Hematopoietic multipotent progenitor cell treated with erythropoietin and hydrocortisone succinate and interleukin-3 and kit ligand, for 6 days (in vitro differentiated cells): ENCODE measurements around the gene SCN4B.

Experiments
- DNase-seq: peaks from one replicate; pipeline ENCODE4 v3.0.0-alpha.2; 2015

The SCN4B gene

GRCh38 chr11:118149493-118149892 lies 3.1 kb downstream of the SCN4B start:
- no peak for DNase-seq

GRCh38 chr11:118148856-118149255 lies 3.8 kb downstream of the SCN4B start:
- DNase-seq = no peak

- no peak for DNase-seq
Measured at GRCh38 chr11:118148240-118148639, 4.4 kb downstream of the SCN4B start.

DNA sequence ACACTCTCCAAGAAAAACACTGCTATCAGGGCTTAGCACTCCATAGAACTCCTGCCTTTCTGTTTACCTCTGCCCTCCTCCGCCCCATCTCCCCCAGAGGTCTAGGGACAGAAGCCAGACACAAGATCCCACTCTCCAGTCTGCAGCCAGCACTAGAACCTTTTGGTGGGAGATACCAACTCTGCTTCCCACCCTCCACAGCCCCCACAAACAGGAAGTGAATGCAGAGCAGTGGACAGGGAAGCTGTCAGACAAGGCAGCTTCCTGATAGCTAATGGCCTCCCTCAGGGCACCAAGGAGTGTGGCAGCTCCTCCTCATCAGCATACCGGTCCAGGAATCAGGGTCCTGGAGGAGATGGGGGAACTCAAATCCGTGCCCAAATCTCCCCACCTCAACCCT lies 5.1 kb downstream of the SCN4B start:
- no peak for DNase-seq

GRCh38 chr11:118146554-118146953 lies 6.1 kb downstream of the SCN4B start:
- DNase-seq = no peak

DNA sequence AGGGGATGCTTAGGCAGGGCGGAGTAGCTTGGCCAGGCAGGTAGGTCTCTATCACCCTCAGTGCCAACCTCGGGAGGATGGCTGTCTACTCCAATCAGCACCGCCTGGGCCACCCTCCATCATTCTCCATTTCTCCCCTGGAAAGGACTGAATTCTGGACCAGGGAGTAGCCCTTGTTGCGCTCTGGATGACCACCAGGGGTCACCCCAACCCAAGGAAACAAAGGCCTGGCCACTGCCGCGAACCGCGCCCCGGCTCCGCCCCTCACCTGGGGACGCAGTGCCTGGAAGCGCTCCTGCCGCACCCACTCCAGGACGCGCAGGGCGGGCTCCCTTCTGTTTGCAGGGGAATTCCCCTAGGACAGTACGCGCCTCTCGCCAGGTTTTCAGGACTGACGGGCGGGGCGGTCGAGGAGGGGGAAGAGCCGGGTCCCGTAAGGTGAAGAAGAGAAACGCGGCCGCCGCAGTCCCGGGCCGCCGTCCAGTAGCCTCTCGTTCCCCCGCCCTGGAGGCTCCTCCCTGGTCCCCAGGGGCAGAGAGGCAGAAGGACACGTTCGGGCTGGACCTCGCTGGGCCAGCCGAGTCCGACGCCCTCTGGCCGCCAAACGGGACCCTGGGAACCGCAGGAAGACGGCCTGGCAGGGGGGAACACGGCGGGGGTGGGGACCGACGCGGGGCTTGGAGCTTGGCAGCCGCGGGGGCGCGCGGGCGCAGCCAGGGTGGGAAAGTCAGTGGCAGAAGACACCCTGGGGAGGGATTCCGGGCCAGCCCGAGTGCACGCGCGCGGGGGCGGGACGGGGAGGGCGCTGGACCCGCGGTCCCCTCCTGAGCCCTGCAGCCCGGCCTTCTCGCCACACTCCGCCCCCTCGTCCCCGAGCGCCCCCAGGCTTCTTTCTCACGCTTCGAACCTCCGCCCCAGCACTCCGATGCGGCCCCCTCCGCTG lies 7.1 kb downstream of the SCN4B start:
- peak; percentile 83 for DNase-seq

- DNase-seq = no peak
Measured at GRCh38 chr11:118144301-118145268, 8.0 kb downstream of the SCN4B start.

- DNase-seq = no peak
Measured at GRCh38 chr11:118143661-118144185, 8.9 kb downstream of the SCN4B start.

DNA sequence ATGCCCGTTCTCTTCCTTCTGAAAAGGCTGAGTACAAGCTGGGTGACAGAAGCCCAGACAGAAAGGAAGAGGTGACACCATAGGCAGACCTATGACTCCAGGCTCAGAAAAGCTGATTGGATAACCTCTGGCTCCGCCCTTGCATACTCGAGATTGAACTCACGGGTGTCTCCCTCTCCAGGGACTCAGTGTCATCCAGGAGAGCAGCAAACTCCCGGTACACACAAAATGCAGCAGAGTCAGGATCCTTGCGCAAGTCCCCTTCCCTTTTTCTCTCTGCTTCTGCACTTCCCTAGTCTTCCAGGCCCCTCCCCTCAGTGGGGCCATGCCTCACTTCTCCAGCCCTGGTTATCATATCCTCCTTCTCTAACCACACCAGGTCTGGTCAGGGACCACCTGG lies 9.8 kb downstream of the SCN4B start:
- no peak for DNase-seq

DNA sequence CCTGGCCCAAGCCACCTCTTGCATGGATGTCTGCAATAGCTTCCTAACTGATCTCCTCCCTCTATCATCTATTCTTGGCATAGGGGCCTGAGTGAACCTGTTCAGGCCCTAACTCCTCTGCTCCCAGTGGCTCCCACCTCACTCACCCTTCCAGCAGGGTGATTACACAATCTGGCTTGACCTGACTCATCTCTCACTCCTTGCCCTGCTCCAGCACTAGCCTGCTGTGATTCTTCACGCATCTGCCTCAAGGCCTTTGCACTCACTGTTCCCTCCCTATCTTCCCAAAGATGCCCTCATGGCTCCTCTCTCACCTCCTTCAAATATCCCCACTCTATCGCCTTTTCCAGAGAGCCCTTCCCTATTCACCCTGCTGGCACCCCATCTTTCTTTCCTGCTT lies 10.5 kb downstream of the SCN4B start:
- DNase-seq = no peak

DNA sequence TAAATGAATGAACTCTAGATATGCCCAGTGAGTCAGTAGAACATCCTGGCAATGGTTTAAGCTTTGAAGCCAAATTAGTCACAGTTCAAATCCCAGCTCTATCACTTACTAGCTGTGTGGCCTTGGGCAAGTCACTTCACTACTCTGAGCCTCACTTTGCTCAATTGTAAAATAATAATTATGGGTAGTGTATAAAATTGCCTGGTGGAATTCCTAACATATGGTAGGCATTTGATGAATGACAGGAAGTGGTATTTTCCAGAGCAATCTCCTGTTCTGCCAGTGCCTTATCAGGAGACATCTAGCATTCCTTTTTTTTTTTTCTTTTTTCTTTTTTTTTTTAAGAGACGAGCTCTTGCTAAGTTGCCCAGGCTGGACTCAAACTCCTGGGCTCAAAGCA lies 13.0 kb downstream of the SCN4B start:
- DNase-seq = no peak

- DNase-seq = no peak
Measured at GRCh38 chr11:118138839-118139420, 13.7 kb downstream of the SCN4B start.

DNA sequence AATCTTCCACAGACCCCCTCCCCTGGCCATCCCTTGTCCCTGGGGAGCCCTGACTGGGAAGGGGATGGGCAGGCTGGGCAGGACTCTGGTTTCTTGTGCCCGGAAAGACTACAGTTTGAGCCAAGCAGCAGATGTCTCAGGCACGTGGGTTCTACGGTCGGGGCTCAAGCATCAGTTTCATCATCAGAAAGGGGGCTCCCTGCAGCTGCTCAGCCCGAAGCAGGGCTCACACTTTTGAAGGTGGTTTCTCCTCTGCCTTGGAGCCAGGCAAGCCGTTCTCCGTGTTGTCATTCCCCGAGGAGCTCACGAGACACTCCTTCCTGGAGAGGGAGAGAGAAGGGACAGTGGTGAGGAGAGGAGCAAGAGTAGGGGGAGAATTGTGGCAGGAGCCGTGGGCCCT lies 15.8 kb downstream of the SCN4B start:
- no peak for DNase-seq

GRCh38 chr11:118136341-118136740 lies 16.3 kb downstream of the SCN4B start:
- no peak for DNase-seq

DNA sequence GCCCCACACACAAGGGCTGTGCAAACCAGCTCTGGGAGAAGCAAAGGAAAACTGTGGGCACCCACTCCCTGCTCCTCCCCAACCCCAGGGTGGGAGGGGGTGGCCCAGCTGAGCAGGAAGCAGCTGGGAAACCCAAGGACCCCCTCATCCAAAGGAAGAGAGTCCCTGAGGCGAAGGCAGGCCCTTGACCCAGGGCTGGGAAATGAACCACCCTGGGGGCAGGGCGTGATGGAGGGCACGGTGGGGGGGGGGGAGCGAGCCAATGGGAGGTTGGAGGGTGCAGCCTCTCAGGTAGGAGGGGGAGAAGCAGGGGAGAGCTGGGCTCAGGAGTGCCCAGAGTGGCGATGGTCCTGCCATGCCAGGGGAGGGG lies 16.8 kb downstream of the SCN4B start:
- DNase-seq = no peak

GRCh38 chr11:118135051-118135795 lies 17.4 kb downstream of the SCN4B start:
- DNase-seq = no peak

DNA sequence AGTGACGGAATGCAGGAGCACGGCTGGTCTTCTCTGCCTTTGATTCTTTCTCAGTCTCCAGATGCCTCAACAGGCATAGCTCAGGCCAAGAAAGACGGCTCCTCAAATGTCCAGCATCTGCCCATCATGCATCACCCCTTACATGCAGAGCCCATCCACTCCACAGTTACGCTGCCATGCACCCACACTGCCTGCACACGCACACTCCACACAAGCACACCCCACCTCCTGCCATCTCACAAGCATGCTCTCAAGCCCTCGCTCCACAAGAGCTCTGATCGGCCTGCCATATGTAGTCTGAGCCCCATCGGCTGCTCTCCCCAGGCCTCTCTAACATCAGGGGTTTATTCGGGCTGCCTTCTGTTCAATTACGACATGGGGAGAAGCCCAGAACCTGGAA lies 18.8 kb downstream of the SCN4B start:
- no peak for DNase-seq

DNA sequence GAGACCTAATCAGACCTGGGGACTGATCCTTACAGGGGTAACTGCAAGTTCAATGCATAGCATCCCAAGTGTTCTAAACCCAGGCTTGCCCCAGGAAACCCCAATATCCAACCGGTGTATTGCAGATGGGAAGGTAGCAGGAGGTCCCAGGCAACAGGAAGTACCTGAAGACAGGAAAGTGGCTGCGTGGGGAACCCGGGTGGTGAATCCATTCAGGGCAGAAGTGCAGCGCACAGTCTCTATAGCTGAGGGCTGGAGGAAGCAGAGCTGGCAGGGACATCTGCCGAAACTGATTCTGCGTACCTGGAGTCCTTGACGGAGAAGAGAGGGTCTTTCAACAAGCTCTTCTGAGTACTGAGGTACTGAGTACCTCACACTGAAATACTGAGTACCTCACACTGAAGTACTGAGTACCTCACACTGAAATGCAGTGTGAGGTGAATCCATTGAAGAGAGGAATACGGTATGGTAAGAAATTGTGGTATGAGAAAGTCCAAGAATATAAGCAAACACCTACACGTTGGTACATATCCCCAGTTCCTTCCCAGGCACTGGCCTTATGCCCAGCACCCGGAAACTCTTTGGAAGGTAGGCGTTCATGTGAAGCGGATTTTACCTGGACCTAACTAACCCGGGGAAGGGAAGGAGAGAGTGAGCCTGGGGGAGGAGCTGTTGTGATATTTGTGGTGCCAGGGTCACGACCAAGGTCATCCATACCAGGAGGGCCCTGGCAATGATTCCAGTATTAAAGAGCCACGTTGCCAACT lies 20.1 kb downstream of the SCN4B start:
- DNase-seq = no peak

DNA sequence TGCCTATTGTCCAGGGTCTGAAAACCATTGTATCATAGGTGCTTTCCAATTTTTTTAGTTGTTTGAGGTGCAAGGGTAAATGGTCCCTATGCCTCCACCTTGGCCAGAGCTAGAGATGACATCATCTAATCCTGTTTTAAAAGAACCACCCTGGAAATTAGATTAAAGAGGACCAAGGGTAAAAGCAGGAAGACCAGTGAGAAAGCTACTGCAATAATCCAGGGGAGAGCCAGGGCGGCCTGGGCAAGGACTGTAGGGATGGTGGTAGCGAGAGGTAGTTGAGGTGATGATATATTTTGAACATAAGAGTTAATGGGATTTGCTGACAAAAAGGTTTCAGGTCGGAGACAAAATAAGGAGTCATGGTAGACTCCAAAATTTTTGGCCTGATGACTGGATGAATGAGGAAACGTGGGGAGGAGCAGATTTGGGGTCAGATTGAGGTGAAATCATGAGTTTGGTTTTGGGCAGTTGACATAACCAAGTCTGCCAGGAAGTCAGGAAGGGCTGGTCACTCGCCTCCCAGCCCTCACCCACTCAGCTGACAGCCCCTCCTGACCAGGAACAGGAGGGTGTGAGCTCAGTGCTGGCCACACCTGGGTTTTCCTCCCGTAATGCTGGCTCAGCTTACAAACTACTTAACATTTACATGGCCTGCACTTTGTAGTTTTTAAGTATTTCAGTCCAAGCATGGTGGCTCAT lies 23.0 kb downstream of the SCN4B start:
- DNase-seq = no peak

DNA sequence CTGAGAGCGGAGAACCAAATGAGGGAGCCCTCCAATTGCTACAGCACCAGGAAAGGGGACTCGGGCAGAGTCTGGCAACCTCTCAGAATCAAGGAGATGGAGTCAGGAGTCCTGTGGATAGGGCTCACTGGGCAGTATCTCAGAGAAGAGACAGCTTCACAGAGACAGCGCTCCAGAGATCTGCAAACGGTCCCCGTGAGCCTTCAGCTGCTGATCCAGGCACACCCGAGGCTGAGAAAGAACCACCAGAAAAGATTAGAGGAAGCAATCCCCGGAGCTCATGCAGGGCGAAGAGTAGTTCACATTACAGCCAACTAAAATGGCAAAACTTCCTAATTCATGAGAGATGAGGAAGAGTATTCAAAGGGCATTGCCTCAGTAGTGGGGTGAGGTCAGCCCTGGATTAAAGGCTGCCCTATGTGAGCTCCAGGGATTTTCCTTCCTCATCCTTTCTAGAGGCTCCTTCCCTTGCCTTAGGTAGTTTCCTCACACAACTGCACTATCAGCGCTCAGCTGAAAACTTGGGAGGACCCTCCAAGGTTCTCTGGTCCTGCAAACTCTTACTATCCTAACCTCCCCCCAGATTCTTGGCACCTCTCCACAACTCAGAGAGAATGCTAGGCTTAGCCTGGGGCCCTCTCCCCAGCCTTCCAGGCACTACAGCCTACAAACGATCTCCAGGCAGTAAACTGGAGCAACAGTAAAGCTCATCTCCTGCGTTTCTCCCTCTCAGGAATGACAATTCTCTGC lies 23.7 kb downstream of the SCN4B start:
- DNase-seq = no peak
